Common myeloid progenitor, CD34-positive (primary cell): Measurements from ENCODE around the gene PLAAT1.
A peak's percentile ranks its signal among the peaks of the same experiment; 100 is the strongest.

Experiments used
- CTCF ChIA-PET: fragments of 350-600 bp; sonication (Branson Sonifier 250); formaldehyde crosslinking; loops from one replicate; lab custom pipeline; 2021; ENCODE audit warnings: antibody characterized with exemption; lab: Charles Lee
- POLR2A ChIA-PET: fragments of 350-600 bp; sonication (Branson Sonifier 250); formaldehyde crosslinking; loops from one replicate; lab custom pipeline; 2021; ENCODE audit warnings: antibody characterized with exemption; lab: Charles Lee
- DNase-seq, 3 donors: peaks; one replicate each; pipeline versions ENCODE4 v3.0.0 to v3.0.0-alpha.2; 2013
- H3K27ac ChIP-seq, 2 experiments: 1 replicate in 1 of 2; 2 replicates in 1 of 2; pipeline ENCODE4 v1.7.0; 2013; ENCODE audit warnings: inconsistent platforms in 2 of 2, low read length in 2 of 2, mild to moderate bottlenecking in 2 of 2, low read depth in 1 of 2, moderate library complexity in 1 of 2; ENCODE audit not compliant: severe bottlenecking in 2 of 2, insufficient read depth in 1 of 2, poor library complexity in 1 of 2
- H3K27me3 ChIP-seq, 5 experiments: replicated peaks in 2 of 5; 1 replicate in 3 of 5; 2 replicates in 2 of 5; pipeline versions ENCODE4 v1.6.1 to v1.7.0; 2013; ENCODE audit warnings: low read length in 4 of 5, mild to moderate bottlenecking in 2 of 5, moderate library complexity in 2 of 5, inconsistent platforms in 1 of 5; ENCODE audit not compliant: insufficient read depth in 5 of 5, control insufficient read depth in 4 of 5
- H3K36me3 ChIP-seq, 4 experiments: 1 replicate in 2 of 4; 2 replicates in 2 of 4; pipeline versions ENCODE4 v1.6.1 to v1.7.0; 2013; ENCODE audit warnings: low read length in 3 of 4, control low read depth in 1 of 4, mild to moderate bottlenecking in 1 of 4; ENCODE audit not compliant: control insufficient read depth in 4 of 4, insufficient read depth in 4 of 4
- H3K4me1 ChIP-seq, 4 experiments: 1 replicate in 3 of 4; 2 replicates in 1 of 4; pipeline versions ENCODE4 v1.6.1 to v1.7.1; 2013; ENCODE audit warnings: low read length in 3 of 4, mild to moderate bottlenecking in 3 of 4, control low read depth in 1 of 4, inconsistent platforms in 1 of 4, moderate library complexity in 1 of 4; ENCODE audit not compliant: control insufficient read depth in 4 of 4, insufficient read depth in 4 of 4; ENCODE audit errors: control extremely low read depth in 1 of 4
- H3K4me3 ChIP-seq, 7 experiments: 1 replicate in 4 of 7; 2 replicates in 3 of 7; pipeline versions ENCODE4 v1.5.1 to v1.7.0; 2013; ENCODE audit warnings: mild to moderate bottlenecking in 7 of 7, low read length in 6 of 7, moderate library complexity in 6 of 7, inconsistent platforms in 2 of 7, low read depth in 2 of 7, control low read depth in 1 of 7; ENCODE audit not compliant: insufficient read depth in 4 of 7, control insufficient read depth in 1 of 7; ENCODE audit errors: extremely low read depth in 1 of 7
- H3K9me3 ChIP-seq, 5 experiments: 1 replicate in 4 of 5; 2 replicates in 1 of 5; pipeline versions ENCODE4 v1.6.1 to v1.7.1; 2013; ENCODE audit warnings: low read length in 4 of 5, mild to moderate bottlenecking in 2 of 5, inconsistent platforms in 1 of 5, low read depth in 1 of 5, moderate library complexity in 1 of 5; ENCODE audit not compliant: control insufficient read depth in 4 of 5, insufficient read depth in 2 of 5; ENCODE audit errors: control extremely low read depth in 1 of 5
- WGBS: methylation state at CpG from one replicate; pipeline ENCODE4 v1.1.5; 2013; ENCODE audit not compliant: insufficient coverage; 5-methylcytosine and 5-hydroxymethylcytosine counted together

The PLAAT1 gene

DNA sequence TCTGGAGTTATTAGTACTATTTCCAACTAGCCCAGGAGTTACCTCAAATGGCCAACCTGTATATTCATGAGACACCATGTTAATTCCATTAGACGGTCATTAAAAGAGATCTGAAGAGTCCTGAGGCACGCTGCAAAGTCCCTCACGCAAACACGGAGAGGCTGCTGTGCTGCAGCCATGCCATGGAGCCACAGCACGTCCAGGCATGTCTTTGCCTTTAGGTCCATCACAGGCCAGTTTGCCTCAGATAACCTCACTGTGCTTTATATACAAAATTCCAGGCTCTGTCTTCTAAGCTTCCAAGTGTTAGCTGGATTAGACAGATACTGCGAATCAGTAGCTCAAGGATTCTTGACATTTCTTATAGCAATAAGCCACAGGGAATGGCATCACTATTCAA lies 9.8 kb upstream of the PLAAT1 start:
- CTCF ChIA-PET: no interaction called here
- Histone ChIP-seq H3K4me1 (no peaks in the 10 kb centered on the region), H3K27ac (no peak overlapping the region), H3K36me3 (no peaks in the 10 kb centered on the region), H3K27me3 (no peaks in the 10 kb centered on the region), H3K4me3 (no peak overlapping the region), H3K9me3 (no peaks in the 10 kb centered on the region)
- no peak for DNase-seq
- POLR2A ChIA-PET: no interaction called here
- WGBS: 95% methylated on average over 5 of the region's 6 CpGs

DNA sequence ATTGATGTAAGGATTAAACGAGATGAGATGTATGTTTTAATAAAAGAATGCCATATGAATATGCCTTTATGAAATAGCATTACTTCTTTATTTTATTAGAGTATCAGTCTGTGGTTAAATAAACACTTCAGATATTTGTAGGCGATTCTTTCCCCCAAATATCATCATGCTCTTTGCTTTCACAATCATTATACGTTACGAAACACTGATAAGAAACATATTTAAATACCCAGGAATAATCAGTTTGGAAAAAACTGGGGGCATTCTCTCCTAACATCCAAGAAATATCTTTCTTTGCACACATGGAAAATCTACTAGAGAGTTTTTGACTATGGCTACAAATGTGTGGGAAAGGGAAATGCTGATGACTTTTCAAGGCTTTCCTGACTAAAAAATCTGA lies 4.4 kb upstream of the PLAAT1 start:
- Histone ChIP-seq H3K9me3 (no peaks in the 10 kb centered on the region), H3K27me3 (peaks cover 4 to 10% (median 7%) of the 10 kb centered on the region in 5 experiments), H3K36me3 (no peaks in the 10 kb centered on the region), H3K4me1 (peaks cover 0 to 9% (median 7%) of the 10 kb centered on the region in 4 experiments), H3K27ac (no peak overlapping the region), H3K4me3 (no peak overlapping the region)
- ChIA-PET POLR2A (no interaction called here), CTCF (no interaction called here)
- DNase-seq: no peak
- WGBS: no CpG with 5 or more reads among the region's 4 CpGs

DNA sequence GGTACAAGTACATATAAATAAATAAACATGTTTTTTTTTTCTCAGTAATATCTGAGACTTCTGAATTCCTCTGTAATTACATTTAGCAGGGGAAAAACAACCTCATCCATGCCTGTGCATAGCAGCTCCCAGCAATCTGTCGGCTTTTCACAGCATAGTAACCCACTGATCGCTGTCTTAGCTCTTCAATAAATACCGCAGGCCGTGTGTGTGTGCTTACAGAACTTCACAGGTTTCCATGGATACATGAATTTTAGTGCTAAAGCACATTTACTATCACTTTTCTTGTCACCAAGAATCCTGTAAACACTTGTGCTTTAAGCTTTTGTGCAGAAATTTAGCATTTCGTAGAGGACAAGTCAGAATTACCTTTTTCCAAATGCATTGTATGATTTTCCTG lies 4.0 kb upstream of the PLAAT1 start:
- POLR2A ChIA-PET: no interaction called here
- CTCF ChIA-PET: no interaction called here
- WGBS: 90% methylated on average over 5 of the region's 5 CpGs

DNA sequence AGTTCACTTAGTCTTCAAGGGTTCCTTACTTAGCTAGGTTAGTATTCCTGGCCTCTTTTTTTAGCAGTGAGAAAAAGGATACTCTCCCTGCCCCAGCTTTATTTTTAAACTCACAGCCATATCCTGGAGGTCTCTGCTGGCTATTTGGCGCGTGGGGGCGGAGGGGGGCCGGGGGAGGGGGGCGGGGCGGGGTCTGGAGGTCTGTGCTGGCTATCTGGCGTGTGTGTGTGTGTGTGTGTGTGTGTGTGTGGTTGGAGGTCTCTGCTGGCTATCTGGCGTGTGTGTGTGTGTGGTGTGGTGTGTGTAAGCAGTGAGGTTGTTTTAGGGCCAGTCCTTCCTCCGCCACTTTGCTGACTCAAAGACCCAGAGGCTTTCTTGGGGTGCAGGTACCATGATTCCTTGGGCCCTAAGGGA lies 579 bp upstream of the PLAAT1 start:
- H3K27me3 ChIP-seq: peaks cover 8 to 22% (median 18%) of the 10 kb centered on the region in 5 experiments
- POLR2A ChIA-PET: interaction anchor here (0.5 kb wide), 1 partner anchor 231 kb away, joined by 3 read pairs; no protein-coding TSS in a partner anchor
- DNase-seq: peak; percentile 11 to 61 (median 49)
- H3K36me3 ChIP-seq: no peaks in the 10 kb centered on the region
- CTCF ChIA-PET: no interaction called here
- H3K27ac ChIP-seq: no peak overlapping the region
- WGBS: 0% methylated on average over 2 of the region's 9 CpGs
- H3K4me3 ChIP-seq: peak overlapping the region in 6 of 7 experiments; percentile 12 to 79 (median 59)
- peaks cover 0 to 9% (median 7%) of the 10 kb centered on the region in 4 experiments for H3K4me1 ChIP-seq
- no peaks in the 10 kb centered on the region for H3K9me3 ChIP-seq

More for the DNA sequence above, 4.0 kb upstream of the PLAAT1 start:
- DNase-seq: no peak
- Histone ChIP-seq H3K36me3 (no peaks in the 10 kb centered on the region), H3K4me3 (no peak overlapping the region), H3K4me1 (peaks cover 0 to 9% (median 7%) of the 10 kb centered on the region in 4 experiments), H3K27ac (no peak overlapping the region), H3K9me3 (no peaks in the 10 kb centered on the region), H3K27me3 (peaks cover 7 to 14% (median 8%) of the 10 kb centered on the region in 5 experiments)

DNA sequence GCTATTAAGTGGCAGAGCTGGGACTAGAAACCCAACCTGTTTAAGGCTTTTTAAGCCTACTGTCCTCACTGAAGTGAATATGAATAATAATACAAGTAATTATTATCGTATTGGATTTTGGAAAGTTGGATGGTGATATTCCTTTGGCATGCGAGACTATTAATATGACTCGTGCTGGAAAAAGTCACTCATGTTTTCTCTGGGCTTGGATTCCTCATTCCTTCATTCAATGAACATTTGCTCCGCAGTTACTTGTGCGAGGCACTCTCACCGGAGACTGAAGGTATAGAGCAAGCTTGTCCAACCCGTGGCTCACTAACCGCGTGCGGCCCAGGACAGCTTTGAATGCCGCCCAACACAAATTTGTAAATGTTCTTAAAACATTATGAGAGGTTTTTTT lies 694 bp downstream of the PLAAT1 start:
- peaks cover 8 to 22% (median 18%) of the 10 kb centered on the region in 5 experiments for H3K27me3 ChIP-seq
- H3K27ac ChIP-seq: no peak overlapping the region
- DNase-seq: no peak
- H3K9me3 ChIP-seq: peaks cover 0 to 2% (median 0%) of the 10 kb centered on the region in 5 experiments
- H3K36me3 ChIP-seq: no peaks in the 10 kb centered on the region
- ChIA-PET POLR2A (no interaction called here), CTCF (no interaction called here)
- H3K4me3 ChIP-seq: peak overlapping the region in 3 of 7 experiments; percentile 54 to 71 (median 56)
- peaks cover 0 to 9% (median 7%) of the 10 kb centered on the region in 4 experiments for H3K4me1 ChIP-seq
- 92% methylated on average over 6 of the region's 11 CpGs for WGBS

DNA sequence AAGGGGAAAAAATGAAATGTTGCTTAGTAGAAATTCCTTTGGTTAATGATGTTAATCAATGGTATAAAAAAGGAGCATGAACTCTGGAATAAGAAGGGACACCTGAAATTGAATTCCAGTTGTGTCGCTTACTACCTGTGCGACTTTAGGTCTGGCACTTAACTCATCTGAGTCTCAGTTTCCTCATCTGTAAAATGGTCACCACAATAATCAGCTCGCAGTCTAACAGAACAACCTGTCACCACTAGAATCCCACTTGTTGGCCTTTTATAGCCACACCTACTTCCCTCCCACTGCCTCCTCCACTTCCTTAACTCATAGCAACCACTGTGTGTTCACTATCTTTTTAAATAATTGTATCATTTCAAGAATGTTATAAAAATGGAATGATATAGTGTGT lies 2.5 kb downstream of the PLAAT1 start:
- Histone ChIP-seq H3K4me3 (no peak overlapping the region), H3K9me3 (peaks cover 0 to 15% (median 3%) of the 10 kb centered on the region in 5 experiments), H3K27ac (no peak overlapping the region), H3K4me1 (peaks cover 0 to 9% (median 7%) of the 10 kb centered on the region in 4 experiments), H3K27me3 (peaks cover 4 to 22% (median 18%) of the 10 kb centered on the region in 5 experiments), H3K36me3 (no peaks in the 10 kb centered on the region)
- peak in 2 of 3 donors; percentile 2 to 15 for DNase-seq
- CTCF ChIA-PET: no interaction called here
- POLR2A ChIA-PET: no interaction called here
- 83% methylated on average over 3 of the region's 3 CpGs for WGBS

DNA sequence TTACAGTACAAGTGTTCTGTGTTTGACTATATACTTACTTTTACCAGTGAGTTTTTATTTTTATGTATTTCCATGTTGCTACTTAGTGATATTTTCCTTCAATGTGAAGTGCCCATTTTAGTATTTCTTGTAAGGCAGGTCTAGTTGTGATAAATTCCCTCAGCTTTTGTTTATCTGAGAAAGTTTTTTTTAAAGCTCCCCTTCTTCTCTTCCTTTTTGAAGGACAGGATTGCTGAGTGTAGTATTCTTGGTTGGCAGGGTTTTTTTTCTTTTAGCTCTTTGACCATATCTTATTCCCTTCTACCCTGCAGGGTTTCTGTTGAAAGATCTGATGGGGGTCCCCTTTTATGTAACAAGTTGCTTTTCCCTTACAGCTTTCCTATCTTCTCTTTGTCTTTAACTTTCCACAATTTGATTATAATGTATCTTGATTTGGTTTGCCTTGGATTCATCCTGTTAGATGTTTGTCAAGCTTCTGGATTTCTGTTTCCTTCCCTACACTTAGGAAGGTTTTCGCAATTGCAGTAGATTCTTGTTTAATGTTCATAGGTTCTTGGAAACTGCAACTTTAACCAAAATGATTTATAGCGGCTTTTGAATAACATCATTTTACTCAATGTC lies 7.9 kb downstream of the PLAAT1 start:
- Histone ChIP-seq H3K36me3 (no peaks in the 10 kb centered on the region), H3K27ac (no peak overlapping the region), H3K4me3 (no peak overlapping the region), H3K9me3 (peaks cover 6 to 38% (median 12%) of the 10 kb centered on the region in 5 experiments), H3K4me1 (no peaks in the 10 kb centered on the region), H3K27me3 (no peaks in the 10 kb centered on the region)
- peak; percentile 7 to 33 (median 21) for DNase-seq
- CTCF ChIA-PET: no interaction called here
- no CpG with 5 or more reads among the region's 2 CpGs for WGBS
- POLR2A ChIA-PET: no interaction called here
